Upper lobe of left lung (tissue), 4 donors: ENCODE results near the gene POLR2M.

Experiments
- EP300 ChIP-seq, 4 donors: sonication (generic); formaldehyde crosslinking; IDR thresholded peaks; one replicate each; pipeline ENCODE4 v1.5.1; 2017; ENCODE audit warnings: antibody characterized with exemption in 4 of 4, control low read depth in 2 of 4
- TF ChIP-seq, protein P1 (sequence below), 6 experiments: fragments of 450-650 bp in 4 of 6; fragments of 200-600 bp in 2 of 6; sonication (generic) in 2 of 6; IDR thresholded peaks; one replicate each; pipeline ENCODE4 v1.5.1; 2016 to 2019; ENCODE audit warnings: antibody characterized with exemption in 6 of 6

- TF ChIP-seq, protein P1, sequence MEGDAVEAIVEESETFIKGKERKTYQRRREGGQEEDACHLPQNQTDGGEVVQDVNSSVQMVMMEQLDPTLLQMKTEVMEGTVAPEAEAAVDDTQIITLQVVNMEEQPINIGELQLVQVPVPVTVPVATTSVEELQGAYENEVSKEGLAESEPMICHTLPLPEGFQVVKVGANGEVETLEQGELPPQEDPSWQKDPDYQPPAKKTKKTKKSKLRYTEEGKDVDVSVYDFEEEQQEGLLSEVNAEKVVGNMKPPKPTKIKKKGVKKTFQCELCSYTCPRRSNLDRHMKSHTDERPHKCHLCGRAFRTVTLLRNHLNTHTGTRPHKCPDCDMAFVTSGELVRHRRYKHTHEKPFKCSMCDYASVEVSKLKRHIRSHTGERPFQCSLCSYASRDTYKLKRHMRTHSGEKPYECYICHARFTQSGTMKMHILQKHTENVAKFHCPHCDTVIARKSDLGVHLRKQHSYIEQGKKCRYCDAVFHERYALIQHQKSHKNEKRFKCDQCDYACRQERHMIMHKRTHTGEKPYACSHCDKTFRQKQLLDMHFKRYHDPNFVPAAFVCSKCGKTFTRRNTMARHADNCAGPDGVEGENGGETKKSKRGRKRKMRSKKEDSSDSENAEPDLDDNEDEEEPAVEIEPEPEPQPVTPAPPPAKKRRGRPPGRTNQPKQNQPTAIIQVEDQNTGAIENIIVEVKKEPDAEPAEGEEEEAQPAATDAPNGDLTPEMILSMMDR (IDR thresholded peaks at IDR 0.05), result peak in 1 of 6 experiments; percentile 14
- TF ChIP-seq EP300 (IDR thresholded peaks at IDR 0.05), result no peak
Measured at GRCh38 chr15:57743424-57743823, 36.9 kb downstream of the POLR2M start.
